SK-N-MC (cell line): Measurements from ENCODE around the gene BEST4.

Source experiments
- EZH2 ChIP-seq: fragments of 200-600 bp; sonication (generic); IDR thresholded peaks from one replicate; pipeline ENCODE4 v1.6.1; 2017; ENCODE audit warnings: antibody characterized with exemption
- FOXP2 ChIP-seq: optimal IDR thresholded peaks from 2 replicates; pipeline ENCODE3; 2011; ENCODE audit warnings: mild to moderate bottlenecking, moderate library complexity; ENCODE audit not compliant: insufficient read depth; ENCODE audit errors: extremely low read length, control extremely low read depth
- POLR2AphosphoS5 ChIP-seq: IDR thresholded peaks from 2 replicates; pipeline ENCODE4 v1.6.1; 2012; ENCODE audit warnings: mild to moderate bottlenecking, low read depth, low read length, borderline replicate concordance

DNA sequence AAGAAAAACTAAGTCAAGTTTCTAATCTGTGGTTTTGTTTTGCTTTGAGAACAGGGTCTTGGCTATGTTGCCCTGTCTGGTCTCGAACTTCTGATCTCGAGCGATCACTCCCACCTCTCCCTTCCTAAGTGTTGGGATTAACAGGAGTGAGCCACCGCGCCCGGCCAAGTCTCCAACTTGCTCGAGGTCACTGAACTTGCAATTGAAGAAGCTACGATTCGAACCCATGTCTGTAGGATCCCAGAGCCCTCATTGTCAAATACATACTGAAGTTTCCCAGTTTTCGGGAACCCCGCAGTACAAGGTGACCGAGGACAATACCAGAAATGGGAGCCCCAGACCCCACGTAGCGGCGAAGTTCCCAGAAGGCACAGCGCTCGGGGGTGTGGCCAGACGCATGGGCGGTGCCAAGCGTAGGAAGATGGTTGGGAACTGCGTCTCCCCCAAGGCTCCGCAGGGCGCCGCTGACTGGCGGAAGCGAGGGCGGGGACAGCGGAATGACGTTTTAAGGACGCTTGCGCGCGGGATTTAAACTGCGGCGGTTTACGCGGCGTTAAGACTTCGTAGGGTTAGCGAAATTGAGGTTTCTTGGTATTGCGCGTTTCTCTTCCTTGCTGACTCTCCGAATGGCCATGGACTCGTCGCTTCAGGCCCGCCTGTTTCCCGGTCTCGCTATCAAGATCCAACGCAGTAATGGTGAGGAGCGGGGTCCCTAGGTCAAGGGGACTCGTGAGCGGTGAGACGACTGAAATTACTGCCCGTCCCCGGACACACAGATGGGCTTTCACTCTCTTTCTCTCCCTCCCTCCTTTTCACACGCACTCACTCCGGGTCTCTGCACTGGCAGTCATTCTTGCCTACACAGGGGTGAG is 48.4 kb downstream of the BEST4 start, which contains the start of gene KIF2C:
- TF ChIP-seq POLR2AphosphoS5 (peak; percentile 98), EZH2 (no peak), FOXP2 (peak; percentile 63)
